Type B pancreatic cell (in vitro differentiated cells): Measurements from ENCODE around the gene CALHM4. TPM values are rescaled to one million over a fixed set of nuclear protein-coding genes. Genes with fewer than 3 reads are reported as not detected.
A peak's percentile ranks its signal among the peaks of the same experiment; 100 is the strongest.

Source experiments
- DNase-seq: peaks from one replicate; pipeline ENCODE4 v3.0.0; 2021; ENCODE audit warnings: mixed read lengths; ENCODE audit not compliant: unreplicated experiment; ENCODE audit errors: extremely low spot score
- H3K27ac Mint-ChIP-seq: 2 replicates; pipeline ENCODE4 v1.8.0; 2021; ENCODE audit warnings: mild to moderate bottlenecking, mixed read lengths
- H3K27me3 Mint-ChIP-seq: 2 replicates; pipeline ENCODE4 v1.8.0; 2021; ENCODE audit warnings: mixed read lengths
- H3K36me3 Mint-ChIP-seq: 2 replicates; pipeline ENCODE4 v1.8.0; 2021; ENCODE audit warnings: mixed read lengths
- H3K4me1 Mint-ChIP-seq: one replicate; pipeline ENCODE4 v1.8.0; 2021; ENCODE audit warnings: mixed read lengths; ENCODE audit not compliant: unreplicated experiment
- H3K4me3 Mint-ChIP-seq: 2 replicates; pipeline ENCODE4 v1.8.0; 2021; ENCODE audit warnings: mild to moderate bottlenecking, mixed read lengths
- H3K9me3 Mint-ChIP-seq: 2 replicates; pipeline ENCODE4 v1.8.0; 2021; ENCODE audit warnings: mixed read lengths
- CTCF ChIP-seq: fragments of 200-600 bp; sonication (generic); conservative IDR thresholded peaks from 2 replicates; pipeline ENCODE4 v1.5.0; 2021; ENCODE audit warnings: antibody characterized with exemption, mild to moderate bottlenecking
- total RNA-seq: library from RNA; stranded (reverse); gene quantifications from 2 replicates; pipeline ENCODE4 v1.2.1, GENCODE V29; 2021; ENCODE audit warnings: low replicate concordance

The CALHM4 gene
- total RNA-seq, 1 donor from 2014 or later, result not detected

- Mint-ChIP-seq H3K36me3 (no peaks in the 10 kb centered on the region), H3K9me3 (no peaks in the 10 kb centered on the region), H3K4me1 (peaks cover 10% of the 10 kb centered on the region), H3K27me3 (peaks cover 16% of the 10 kb centered on the region), H3K27ac (no peak overlapping the region), H3K4me3 (no peak overlapping the region)
- DNase-seq, result no peak
- TF ChIP-seq CTCF, result no peak
Observed at GRCh38 chr6:116562614-116563013, 9.1 kb downstream of the CALHM4 start.

- DNase-seq, result no peak
- H3K27ac Mint-ChIP-seq, result no peak overlapping the region
- peaks cover 6% of the 10 kb centered on the region for H3K4me1 Mint-ChIP-seq
- H3K9me3 Mint-ChIP-seq, result no peaks in the 10 kb centered on the region
- H3K4me3 Mint-ChIP-seq, result no peak overlapping the region
- H3K36me3 Mint-ChIP-seq, result no peaks in the 10 kb centered on the region
- peaks cover 18% of the 10 kb centered on the region for H3K27me3 Mint-ChIP-seq
- TF ChIP-seq CTCF, result no peak
Observed at GRCh38 chr6:116563830-116564229, 10.3 kb downstream of the CALHM4 start.

- TF ChIP-seq CTCF, result no peak
- H3K27ac Mint-ChIP-seq, result no peak overlapping the region
- peaks cover 18% of the 10 kb centered on the region for H3K27me3 Mint-ChIP-seq
Observed at GRCh38 chr6:116564311-116564710, 10.8 kb downstream of the CALHM4 start.

GRCh38 chr6:116564921-116565872 lies 11.6 kb downstream of the CALHM4 start:
- H3K36me3 Mint-ChIP-seq, result no peaks in the 10 kb centered on the region
- H3K27me3 Mint-ChIP-seq, result peaks cover 18% of the 10 kb centered on the region
- H3K27ac Mint-ChIP-seq, result no peak overlapping the region
- no peak overlapping the region for H3K4me3 Mint-ChIP-seq
- peaks cover 10% of the 10 kb centered on the region for H3K4me1 Mint-ChIP-seq
- DNase-seq, result peak; percentile 65
- no peak for TF ChIP-seq CTCF
- H3K9me3 Mint-ChIP-seq, result no peaks in the 10 kb centered on the region

More at GRCh38 chr6:116564311-116564710, 10.8 kb downstream of the CALHM4 start:
- Mint-ChIP-seq H3K4me1 (peaks cover 6% of the 10 kb centered on the region), H3K4me3 (no peak overlapping the region), H3K9me3 (no peaks in the 10 kb centered on the region), H3K36me3 (no peaks in the 10 kb centered on the region)
- no peak for DNase-seq

DNA sequence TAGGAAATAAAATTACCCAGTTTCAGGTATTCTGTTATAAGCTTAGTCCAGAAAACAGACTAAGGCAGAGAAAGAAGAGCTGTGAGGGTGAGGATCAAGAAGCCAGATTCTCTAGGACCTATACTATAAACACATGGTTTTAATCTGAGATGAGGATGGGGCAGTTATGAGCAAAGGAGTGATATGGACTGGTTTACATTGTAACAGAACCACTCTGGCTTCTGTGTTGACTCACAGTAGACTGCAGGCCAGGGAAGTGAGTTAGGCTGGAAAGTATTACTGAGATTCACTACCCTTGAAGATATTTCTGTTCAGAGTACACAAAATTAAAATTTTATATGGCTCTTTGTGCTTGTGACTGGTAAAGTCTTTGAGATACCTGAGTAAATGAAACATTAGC lies 14.6 kb downstream of the CALHM4 start:
- DNase-seq, result no peak
- Mint-ChIP-seq H3K36me3 (no peaks in the 10 kb centered on the region), H3K4me3 (peak overlapping the region; percentile 7), H3K9me3 (no peaks in the 10 kb centered on the region), H3K27me3 (peaks cover 18% of the 10 kb centered on the region), H3K27ac (no peak overlapping the region), H3K4me1 (peaks cover 15% of the 10 kb centered on the region)
- no peak for TF ChIP-seq CTCF
